Measurements from ENCODE around the gene TNFSF11.

Gene TNFSF11

DNA sequence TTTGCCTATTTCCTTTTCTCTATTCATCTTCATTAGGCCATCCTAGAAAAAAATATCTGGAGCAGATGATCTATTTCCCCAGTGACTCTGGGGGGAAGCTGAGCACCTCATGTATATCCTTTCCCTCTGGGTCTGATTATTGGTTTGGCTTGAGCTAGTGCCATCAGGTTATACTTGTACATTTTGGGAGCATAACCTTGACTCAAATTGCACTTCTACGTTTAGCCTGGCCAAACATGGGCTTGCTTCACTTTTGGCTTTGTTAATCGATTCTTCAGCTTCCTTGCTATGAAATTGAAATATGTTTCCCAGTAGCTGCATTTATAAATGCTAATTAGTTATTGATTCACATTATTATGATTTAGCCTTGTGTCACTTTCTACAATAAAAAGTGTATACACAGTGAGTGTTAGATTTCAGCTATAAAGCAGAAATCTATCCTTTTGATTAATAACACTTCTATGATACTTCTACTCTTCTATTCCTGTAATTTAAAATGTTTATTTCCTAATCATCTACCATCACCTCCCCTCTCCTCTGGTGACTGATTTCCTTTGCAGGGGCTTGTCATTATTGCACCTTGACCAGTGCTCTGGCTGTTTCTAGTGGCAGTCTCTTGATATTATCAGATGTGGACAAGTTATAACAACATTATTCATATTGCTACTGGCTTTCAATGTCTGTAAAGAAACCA lies 37.3 kb downstream of the TNFSF11 start:
- DNase-seq (ENCODE audit: low spot score): no peak

DNA sequence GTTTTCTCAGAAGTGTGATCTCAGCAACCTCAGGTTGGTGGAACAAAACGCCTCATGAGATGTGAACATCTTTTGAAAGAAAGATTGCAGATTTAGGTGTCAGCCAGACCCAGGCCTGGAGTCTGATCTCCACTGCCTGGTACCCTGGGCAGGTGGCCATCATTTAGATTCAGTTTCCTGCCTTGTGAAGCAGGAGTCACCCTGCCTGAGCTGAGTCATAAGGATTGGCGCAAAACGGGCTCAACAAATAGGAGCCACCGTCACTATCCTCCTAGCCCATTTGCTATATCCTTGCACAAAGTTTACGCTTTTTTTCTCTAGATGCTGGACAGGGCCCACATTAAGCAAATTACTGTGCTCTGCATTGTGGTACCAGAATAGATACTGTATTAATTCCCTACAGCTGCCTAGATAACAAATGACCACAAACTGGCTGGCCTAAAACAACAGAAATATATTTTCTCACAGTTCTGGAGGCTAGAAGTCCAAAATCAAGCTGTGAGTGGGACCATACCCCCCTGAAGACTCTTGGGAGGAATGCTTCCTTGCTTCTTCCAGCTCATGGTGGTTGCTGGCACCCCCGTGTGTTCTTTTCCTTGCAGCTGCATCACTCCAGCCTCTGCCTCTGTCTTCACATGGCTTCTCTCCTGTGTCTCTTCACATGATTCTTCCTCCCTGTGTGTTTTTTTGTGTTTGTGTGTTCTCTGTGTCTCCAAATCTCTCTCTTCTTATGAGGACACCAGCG lies 38.2 kb downstream of the TNFSF11 start:
- no peak for DNase-seq (ENCODE audit: low spot score)

DNA sequence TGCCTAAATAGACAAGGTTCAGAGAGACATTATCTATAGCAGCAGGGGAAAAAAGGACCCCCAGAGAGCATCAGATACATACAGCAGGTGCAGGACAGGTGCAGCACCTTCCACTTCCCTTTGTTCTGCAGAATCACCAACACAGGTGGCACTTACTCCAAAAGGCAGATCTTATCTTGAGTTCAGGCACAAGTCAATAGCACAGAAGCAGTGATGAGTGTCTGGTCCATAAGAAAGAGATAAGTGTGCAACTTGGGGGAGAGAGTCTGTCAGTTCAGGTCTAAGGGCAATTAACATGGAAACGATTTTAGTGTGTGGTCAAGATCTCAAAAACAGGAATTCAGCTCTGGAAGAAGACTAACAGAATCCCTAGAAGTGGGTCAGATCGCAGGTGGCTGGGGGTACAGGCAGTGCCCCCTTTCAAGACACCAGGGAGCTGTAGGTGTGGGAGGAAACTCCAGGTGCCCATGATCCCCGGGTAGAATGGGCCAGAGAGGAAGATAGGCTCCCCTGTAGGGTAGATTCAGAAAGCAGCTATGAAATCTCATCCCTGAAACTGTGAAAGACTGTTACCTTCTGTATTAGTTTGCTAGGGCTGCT lies 40.6 kb downstream of the TNFSF11 start:
- no peak for DNase-seq (ENCODE audit: low spot score)

DNA sequence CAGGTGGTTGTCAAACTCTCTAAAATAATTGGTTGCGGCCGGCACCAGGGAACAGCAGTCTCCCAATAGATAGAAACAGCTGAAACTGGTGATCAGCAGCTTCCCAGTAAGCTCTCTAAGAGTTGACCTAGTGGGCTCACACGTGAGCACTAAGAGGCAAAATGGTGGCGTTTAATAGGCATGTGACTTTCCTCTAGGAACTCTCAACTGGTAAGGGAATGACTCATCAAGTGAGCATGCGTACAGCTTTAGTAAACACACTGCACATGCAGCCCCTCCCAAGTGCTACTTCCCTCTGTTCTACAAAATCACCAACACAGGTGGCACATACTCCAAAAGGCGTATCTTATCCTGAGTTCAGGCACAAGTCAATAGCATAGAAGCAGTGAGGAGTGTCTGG lies 41.7 kb downstream of the TNFSF11 start:
- no peak for DNase-seq (ENCODE audit: low spot score)

DNA sequence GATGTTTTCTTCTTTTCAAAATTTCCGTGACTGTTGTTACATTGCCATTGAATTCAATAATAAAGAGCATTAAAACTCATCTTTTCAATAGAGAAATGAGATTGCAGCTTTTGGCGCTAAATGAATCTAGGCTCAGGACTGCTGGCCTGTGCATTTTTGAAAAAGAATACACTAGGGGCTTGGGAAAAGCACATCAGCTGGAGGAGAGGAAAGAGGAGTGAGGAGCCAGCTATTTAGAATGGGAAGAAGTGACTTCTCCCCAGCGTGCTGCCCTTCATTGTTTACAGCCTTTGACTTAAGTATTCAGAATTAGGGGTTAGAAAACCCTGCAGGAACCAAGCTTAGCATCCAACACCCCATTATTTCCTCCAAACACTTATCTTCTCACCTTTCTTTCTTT lies 43.3 kb downstream of the TNFSF11 start:
- DNase-seq (ENCODE audit: low spot score): no peak

DNA sequence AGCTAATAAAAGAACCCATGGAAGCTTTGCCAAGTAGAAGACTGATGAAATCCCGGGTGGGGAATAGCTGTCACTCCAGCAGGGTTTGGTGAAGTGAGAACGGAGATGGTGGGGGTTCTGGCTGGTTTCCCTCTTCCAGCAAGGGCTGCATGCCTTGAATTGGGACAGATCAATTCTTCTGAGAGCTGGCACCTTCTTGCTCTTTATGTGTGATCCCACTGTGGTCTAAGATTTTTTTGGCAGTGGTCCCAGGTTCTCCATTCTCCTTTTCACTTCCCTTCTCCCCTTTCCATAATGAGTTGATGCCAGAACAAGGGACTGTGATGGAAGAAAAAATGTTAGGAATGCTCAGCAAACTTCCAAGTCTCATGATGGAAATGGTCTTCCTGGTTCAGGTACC lies 50.0 kb downstream of the TNFSF11 start:
- DNase-seq (ENCODE audit: low spot score): no peak

DNA sequence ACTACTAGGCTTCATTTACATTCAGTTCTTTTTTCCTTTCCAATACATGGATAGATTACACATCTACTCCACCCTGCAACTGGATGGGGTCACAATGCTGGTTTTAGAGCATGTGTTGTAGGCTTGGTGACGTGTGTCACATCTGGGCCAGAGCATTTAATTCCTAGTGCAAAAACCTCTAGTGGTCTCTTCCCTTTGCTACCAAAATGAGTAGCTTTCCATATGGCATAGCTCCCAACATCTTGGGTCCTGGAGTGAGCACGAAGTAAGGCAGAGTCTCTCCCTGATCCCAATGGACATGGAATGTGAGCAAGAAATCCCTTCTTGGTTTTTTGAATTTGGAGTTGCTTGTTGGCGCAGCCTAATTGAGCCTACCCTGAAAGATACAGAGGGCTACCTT lies 51.7 kb downstream of the TNFSF11 start:
- DNase-seq (ENCODE audit: low spot score): no peak

DNA sequence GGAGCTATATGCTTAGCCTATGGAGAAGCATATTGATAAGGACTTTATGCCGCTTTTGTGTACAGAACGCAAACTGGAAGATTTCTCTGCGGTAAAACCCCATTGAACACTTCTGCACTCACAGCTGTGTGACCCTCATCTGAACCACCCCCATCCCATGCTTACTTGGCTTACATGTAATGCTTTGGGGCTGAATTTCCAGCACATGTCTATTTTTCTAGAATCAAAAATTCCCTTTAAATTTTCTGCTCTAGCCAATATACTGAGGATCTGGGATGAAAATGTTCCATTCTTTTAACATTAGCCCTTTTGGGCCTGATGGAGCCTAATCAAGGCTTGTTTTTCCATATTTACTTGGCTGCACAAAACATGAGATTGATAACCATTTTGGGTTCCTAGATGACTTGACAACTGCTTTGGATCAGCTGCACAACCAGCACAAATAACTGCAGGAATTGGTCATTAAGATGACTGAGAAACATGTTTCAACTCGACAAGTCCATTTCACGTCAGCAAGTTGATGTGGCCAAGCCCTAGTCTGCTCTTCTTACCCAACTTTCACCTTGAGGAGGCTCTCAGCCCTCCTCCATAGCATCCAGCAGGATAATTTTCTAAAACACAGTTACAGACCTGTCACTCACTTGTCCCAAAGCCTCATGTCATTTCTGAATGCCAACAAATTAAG lies 52.4 kb downstream of the TNFSF11 start:
- no peak for DNase-seq (ENCODE audit: low spot score)

DNA sequence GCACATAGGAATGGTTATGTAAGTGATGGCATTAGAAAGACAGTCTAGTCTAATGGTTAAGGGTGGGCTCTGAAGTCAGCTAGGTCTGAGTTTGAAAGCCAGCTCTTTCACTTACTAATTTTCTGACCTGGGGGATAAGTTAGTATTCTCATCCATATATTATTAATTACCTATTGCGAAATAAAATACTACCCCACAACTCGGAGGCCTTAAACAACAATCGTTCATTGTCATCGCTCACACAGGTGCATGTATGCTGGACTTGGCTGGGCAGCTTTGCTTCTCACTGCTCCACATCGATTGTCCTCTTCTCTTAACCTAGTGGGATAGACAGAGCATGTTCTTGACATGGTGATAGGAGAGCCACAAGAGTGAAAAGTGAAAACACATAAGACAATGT lies 54.7 kb downstream of the TNFSF11 start:
- no peak for DNase-seq (ENCODE audit: low spot score)

DNA sequence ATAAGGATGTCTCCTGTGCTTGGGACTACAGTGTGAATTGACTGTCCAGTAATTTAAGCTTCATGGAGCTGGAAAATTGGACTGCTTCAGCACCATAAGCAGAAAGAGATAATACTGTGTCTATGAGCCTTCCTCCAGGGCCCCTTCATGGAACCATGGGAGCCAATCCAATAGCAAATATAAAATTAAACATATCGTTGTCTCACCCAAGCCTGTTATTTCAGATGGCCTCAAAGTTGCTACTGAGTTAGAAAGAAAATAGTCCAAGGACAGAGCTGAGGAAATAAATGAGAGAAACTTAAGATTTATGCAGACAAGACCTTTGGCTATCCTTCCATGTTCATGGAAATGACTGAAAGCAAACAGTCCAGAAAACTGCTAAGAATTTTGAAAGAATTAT lies 57.2 kb downstream of the TNFSF11 start:
- DNase-seq (ENCODE audit: low spot score): no peak

DNA sequence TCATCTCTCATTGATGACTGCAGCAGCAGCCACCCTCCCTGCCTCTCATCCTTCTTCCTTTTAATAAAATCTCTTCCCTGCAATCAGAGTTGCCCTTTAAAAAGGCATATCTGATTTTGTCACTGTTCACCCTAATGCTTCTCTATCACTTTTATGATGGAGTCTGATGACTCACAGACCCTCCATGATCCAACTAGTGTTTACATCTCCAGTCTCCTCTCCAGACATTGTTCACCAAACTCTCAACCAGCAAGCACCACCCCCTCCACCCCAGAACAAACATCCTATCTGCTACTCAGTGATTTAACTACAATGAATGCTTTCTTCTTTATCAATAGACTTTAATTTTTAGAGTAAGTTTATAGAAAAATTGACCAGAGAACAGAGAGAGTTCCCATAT lies 59.5 kb downstream of the TNFSF11 start:
- no peak for DNase-seq (ENCODE audit: low spot score)

DNA sequence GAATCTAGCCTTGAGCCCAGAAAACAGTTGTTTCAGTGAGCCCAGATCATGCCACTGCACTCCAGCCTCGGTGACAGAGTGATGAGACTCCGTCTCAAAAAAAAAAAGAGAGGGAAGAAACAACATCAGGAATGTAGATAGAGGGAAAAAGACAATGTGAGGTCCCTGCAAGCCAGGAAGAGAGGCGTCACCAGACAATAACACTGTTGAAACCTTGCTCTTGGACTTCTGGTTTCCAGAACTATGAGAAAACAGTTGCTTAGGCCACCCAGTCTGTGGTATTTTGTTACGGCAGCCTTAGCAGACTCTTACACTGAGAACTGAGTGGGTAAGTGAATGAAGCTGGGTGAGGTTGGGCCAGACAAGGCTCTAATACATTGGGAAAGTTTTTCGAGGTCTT lies 64.1 kb downstream of the TNFSF11 start:
- DNase-seq (ENCODE audit: low spot score): no peak

DNA sequence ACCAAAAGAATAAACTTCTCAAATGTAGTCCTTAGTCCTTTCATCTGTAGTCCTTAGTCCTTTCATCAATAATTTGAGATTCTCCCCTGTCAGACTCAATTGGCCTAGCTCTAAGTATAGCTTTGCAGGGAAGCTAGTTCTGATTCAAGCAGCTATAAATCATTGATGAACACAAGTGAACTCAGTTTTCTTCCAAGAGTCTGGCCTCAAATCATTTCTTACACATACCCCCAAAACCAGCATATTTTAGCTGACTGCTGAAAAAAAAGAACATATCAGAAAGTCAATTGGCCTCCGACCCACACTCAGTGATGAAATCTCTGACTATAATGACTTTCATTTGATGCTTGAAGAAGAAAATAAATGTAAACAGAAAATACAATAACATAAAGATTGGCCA lies 64.9 kb downstream of the TNFSF11 start:
- no peak for DNase-seq (ENCODE audit: low spot score)

DNA sequence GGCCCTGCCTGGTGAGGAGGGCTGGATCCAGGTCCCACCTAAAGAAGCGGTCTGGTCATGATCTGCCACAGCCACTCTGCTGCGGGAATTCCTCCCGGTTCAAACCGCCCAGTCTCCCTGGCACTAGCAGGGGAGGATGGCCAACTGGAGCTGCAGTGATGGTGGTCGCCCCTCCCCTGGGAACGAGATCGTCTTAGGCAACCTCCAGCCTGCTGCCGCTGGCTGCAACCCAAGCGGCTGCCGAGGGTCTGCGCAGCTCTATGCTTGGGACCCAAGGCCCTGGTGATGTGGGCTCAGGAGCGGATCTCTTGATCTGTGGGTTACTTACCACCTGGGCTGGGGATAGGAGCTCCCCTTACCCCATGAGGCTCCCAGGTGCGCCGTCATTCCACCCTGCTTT lies 69.1 kb downstream of the TNFSF11 start:
- no peak for DNase-seq (ENCODE audit: low spot score)

DNA sequence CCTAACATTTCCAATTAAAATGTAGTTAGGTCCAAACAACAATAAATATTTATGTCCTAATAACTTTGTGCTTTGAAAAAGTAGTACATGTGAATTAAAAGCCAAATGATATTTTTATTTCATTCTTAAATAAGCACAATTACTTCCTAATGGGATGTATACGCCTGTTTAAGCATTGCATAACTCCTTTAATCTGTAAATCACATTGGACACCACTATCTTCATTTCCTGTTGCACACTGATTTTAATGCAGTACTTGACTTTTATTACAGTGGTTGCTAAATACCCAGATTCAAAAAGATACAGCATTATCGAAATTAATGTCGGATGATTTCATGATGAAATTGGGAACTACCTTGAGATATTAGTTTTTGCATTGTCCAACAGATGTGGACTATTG lies 70.9 kb downstream of the TNFSF11 start:
- no peak for DNase-seq (ENCODE audit: low spot score)

DNA sequence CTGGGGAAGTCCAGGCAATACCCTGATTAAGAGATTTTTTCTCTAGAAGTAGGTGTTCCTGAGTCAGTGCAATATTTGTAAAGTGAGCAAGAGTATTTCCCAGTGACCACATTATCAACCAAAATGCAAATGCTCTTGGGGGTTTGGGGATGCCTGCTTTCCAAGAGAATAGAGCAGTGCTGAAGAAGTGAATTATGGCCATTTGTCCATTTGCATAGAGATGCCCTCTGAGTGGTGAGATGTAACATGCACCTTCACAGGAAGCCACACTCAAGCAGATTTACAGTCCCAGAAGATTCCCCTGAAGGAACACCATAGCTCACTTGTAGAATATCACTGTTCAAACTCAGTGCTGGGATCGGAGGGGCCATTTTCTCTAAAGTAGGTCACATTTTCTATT lies 71.8 kb downstream of the TNFSF11 start:
- DNase-seq (ENCODE audit: low spot score): no peak

DNA sequence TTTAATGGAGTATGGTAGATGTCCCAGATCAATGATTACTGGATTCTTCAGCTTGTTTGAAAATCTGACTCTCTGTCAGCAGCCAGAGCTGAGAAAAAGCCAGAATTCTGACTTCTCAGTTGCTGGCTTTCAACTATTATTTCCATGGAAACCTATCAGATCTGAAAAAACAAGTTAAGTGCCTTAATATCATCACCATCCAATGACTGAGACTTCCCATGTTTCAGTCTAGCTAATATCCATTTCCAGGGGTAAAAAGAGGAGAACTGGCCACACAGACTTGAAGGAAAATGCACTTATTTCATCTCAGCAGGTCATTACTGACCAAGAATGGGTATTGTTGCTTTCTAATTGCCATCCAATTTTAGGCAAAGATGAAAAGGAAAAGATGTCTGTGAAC lies 75.2 kb downstream of the TNFSF11 start:
- DNase-seq (ENCODE audit: low spot score): no peak

DNA sequence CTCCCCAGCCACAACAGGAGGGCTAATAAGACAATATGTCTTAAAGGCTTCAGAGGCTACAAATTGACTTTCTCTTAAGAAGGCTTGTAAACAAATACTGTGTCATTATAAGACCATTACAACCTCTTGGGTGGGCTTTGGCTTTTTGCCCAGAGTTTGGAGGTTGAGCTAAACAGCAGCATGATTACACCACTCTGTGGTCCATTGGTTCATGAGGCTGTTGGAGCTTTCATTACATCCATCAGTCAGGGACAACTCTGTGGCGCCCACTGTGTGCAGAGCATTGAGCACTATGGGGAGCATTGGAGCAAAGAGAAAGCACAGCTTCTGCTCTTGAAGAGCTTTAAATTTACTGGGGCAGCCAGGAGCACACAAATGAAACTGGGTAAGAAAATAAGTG lies 75.9 kb downstream of the TNFSF11 start:
- no peak for DNase-seq (ENCODE audit: low spot score)

DNA sequence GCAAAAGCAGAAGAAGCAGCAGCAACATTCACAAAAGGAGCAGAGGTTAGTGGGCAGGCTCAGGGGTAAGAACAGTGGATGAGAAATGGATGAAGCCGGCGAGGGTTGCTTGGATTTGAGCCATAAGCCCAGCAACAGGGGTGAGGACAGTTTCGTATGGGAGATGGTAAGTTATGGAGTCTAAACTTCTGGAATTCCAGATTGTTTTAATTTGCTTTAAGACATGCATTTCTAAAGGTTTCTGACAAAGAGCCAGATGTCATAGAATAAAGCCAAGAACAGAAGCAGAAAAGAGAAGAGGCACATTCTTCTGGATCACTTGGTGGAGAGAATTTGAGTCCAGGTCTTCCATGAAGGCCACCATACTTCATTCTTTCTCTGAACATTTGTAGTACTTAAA lies 76.6 kb downstream of the TNFSF11 start:
- no peak for DNase-seq (ENCODE audit: low spot score)

DNA sequence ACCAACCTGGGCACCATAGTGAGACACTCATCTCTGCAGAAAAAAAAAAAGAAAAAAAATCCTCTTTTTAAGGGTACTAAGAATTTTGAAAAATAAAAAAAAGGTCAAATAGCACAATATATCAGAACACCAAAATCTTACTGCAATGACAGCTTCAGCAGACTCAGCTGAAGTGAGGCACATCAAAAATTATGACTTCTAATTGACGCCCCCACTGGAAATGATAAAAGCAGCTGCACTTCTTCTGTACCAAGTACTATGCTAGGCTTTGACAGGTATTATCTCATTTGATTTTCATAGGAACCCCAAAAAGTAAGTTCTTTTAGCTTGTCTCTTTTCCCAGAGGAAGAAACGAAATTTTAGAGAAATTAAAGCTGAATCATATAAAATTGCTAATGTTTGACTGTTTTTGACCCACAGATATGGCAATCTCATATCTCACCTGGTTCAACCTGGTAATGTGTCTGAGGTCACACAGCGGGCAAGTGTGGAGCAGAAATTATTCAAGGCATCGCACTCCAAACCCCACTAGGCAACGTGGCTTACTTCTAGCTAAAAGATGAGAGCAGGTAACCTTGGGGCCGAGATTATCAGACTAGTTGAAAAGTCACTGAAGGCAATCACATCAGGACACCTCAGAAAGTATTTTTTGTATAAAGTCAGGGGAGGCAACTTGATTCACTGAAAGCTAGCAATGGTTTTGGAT lies 78.1 kb downstream of the TNFSF11 start:
- DNase-seq (ENCODE audit: low spot score): no peak

DNA sequence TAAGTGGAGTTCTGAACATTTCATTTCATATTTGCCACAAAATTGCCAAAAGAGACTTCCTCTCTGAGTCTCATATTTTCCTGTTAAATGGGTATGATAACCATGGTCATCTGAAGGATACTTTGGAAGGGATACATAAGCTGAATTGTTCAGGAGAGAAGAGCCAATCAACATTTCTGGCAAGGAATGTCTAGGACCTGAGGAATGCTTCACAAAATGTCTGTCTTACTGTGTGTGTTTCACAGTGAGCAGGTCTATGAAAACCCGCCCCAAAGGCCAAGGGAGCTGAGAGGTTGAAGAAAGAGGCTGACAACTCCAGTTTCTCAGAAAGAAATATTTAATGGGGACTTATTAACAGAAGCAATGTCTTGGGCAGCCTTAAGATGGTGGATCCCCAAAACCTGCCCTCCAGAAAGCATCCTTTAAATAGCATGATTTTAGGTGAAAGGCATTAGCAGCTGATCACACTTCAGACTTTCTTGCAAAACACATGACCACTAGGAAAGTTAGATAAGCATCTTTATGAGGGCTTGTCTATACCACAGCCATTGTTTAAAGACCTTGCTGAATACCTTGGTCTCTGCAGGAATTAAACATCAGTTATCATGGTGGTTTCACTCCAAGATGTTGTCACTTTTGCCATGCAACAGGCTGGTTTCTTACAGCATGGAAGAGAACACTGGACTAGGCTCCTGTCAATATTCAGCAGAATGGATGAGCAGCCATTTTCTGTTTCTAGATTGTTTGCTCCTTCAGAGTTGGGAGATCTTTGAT lies 78.9 kb downstream of the TNFSF11 start:
- no peak for DNase-seq (ENCODE audit: low spot score)

DNA sequence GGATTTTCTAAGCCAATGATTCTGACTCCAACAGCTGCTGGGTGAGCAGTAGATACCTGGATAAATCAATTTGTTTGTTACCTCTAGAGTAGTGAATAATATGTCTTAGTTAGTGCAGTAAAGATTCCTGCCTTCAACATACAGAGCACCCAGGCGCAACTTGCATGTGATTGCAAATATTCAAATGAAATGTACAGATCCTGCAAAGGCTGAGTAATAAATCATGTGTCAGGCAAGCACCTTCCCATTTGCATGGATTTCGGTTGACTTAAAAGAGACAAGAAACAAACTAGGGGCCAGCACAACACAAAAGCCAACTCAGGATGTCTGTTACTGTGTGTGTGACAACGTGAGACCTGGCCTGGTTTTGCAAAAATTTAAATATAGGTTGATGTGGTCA lies 79.7 kb downstream of the TNFSF11 start:
- DNase-seq (ENCODE audit: low spot score): no peak

Data from AG08396 (cell line).